ENCODE results near the gene TBC1D1. TPM values are rescaled to one million over a fixed set of nuclear protein-coding genes. Genes with fewer than 3 reads are reported as not detected.

Gene TBC1D1
- polyA plus RNA-seq, 3 donors, result 23.3 to 70.0 (median 31.5) TPM

GRCh38 chr4:38179690-38180377 is 288.9 kb downstream of the TBC1D1 start:
- WGBS (ENCODE audit: insufficient coverage), result 84% methylated on average over 5 of the region's 6 CpGs
- TF ChIP-seq CTCF (IDR thresholded peaks at IDR 0.05), result peak; percentile 96
- H3K27ac ChIP-seq (ENCODE audit: low read depth in 1 of 2, low read length in 2 of 2), result no peak overlapping the region

GRCh38 chr4:38180456-38180855 is 289.6 kb downstream of the TBC1D1 start:
- H3K27ac Mint-ChIP-seq, result no peak overlapping the region
- Histone ChIP-seq H3K9me3 (replicated peaks in 1 of 2; ENCODE audit: control insufficient read depth in 1 of 2, insufficient read depth in 1 of 2, low read length in 2 of 2) (no peaks in the 10 kb centered on the region), H3K4me2 (replicated peaks; ENCODE audit: extremely low read depth, low read length, poor library complexity, severe bottlenecking) (no peak overlapping the region), H3K9ac (ENCODE audit: insufficient read depth, low read length, poor library complexity, severe bottlenecking) (no peak overlapping the region), H4K20me1 (ENCODE audit: insufficient read depth, low read length) (no peaks in the 10 kb centered on the region), H3K36me3 (replicated peaks in 1 of 2; ENCODE audit: control insufficient read depth in 1 of 2, insufficient read depth in 2 of 2, low read length in 2 of 2) (no peaks in the 10 kb centered on the region), H3K4me1 (ENCODE audit: control insufficient read depth in 1 of 2, insufficient read depth in 2 of 2, low read length in 2 of 2) (peaks cover 26 to 27% of the 10 kb centered on the region in 2 donors), H3K79me2 (ENCODE audit: insufficient read depth, low read length) (no peaks in the 10 kb centered on the region), H3K4me3 (replicated peaks in 1 of 3; ENCODE audit: low read depth in 2 of 3, low read length in 3 of 3) (no peak overlapping the region), H3K27ac (ENCODE audit: low read depth in 1 of 2, low read length in 2 of 2) (no peak overlapping the region), H3K27me3 (ENCODE audit: control insufficient read depth in 2 of 2, insufficient read depth in 2 of 2, low read length in 2 of 2) (no peaks in the 10 kb centered on the region), H2AFZ (ENCODE audit: insufficient read depth, low read depth, low read length, poor library complexity, severe bottlenecking) (no peak overlapping the region)
- peaks cover 0 to 2% (median 2%) of the 10 kb centered on the region in 3 donors for H3K27me3 Mint-ChIP-seq (ENCODE audit: low read depth in 3 of 3)
- peaks cover 0 to 1% of the 10 kb centered on the region in 2 donors for H3K36me3 Mint-ChIP-seq
- H3K9me3 Mint-ChIP-seq, result peaks cover 0 to 9% (median 6%) of the 10 kb centered on the region in 7 donors
- no peak for DNase-seq
- no peak overlapping the region for H3K4me3 Mint-ChIP-seq
- 63% methylated on average over 1 of the region's 2 CpGs for WGBS (ENCODE audit: insufficient coverage)
- intact Hi-C loops (cut with micrococcal nuclease), result loop anchor here (2.0 to 10.0 kb wide), 3 partner anchors 134 to 552 kb away; no protein-coding TSS in a partner anchor
- peaks cover 28% of the 10 kb centered on the region for H3K4me1 Mint-ChIP-seq
- no peak for TF ChIP-seq CTCF (IDR thresholded peaks at IDR 0.05)

More at GRCh38 chr4:38179690-38180377, 288.9 kb downstream of the TBC1D1 start:
- no peak overlapping the region for H2AFZ ChIP-seq (ENCODE audit: insufficient read depth, low read depth, low read length, poor library complexity, severe bottlenecking)
- H3K27me3 ChIP-seq (ENCODE audit: control insufficient read depth in 2 of 2, insufficient read depth in 2 of 2, low read length in 2 of 2), result no peaks in the 10 kb centered on the region
- Mint-ChIP-seq H3K27ac (peak overlapping the region in 2 of 7 donors; percentile 24 to 56), H3K9me3 (peaks cover 0 to 12% (median 6%) of the 10 kb centered on the region in 7 donors), H3K4me1 (peaks cover 34% of the 10 kb centered on the region), H3K36me3 (peaks cover 0 to 4% of the 10 kb centered on the region in 2 donors), H3K4me3 (no peak overlapping the region), H3K27me3 (ENCODE audit: low read depth in 3 of 3) (peaks cover 0 to 2% (median 2%) of the 10 kb centered on the region in 3 donors)
- peak; percentile 61 to 74 (median 65) for DNase-seq
- H3K79me2 ChIP-seq (ENCODE audit: insufficient read depth, low read length), result no peaks in the 10 kb centered on the region
- H4K20me1 ChIP-seq (ENCODE audit: insufficient read depth, low read length), result no peaks in the 10 kb centered on the region
- H3K36me3 ChIP-seq (replicated peaks in 1 of 2; ENCODE audit: control insufficient read depth in 1 of 2, insufficient read depth in 2 of 2, low read length in 2 of 2), result no peaks in the 10 kb centered on the region
- H3K9me3 ChIP-seq (replicated peaks in 1 of 2; ENCODE audit: control insufficient read depth in 1 of 2, insufficient read depth in 1 of 2, low read length in 2 of 2), result no peaks in the 10 kb centered on the region
- intact Hi-C loops (cut with micrococcal nuclease), result loop anchor here (2.0 to 10.0 kb wide), 7 partner anchors 118 to 682 kb away; no protein-coding TSS in a partner anchor
- H3K4me1 ChIP-seq (ENCODE audit: control insufficient read depth in 1 of 2, insufficient read depth in 2 of 2, low read length in 2 of 2), result peaks cover 33% of the 10 kb centered on the region in 2 donors
- no peak overlapping the region for H3K9ac ChIP-seq (ENCODE audit: insufficient read depth, low read length, poor library complexity, severe bottlenecking)
- no peak overlapping the region for H3K4me3 ChIP-seq (replicated peaks in 1 of 3; ENCODE audit: low read depth in 2 of 3, low read length in 3 of 3)
- H3K4me2 ChIP-seq (replicated peaks; ENCODE audit: extremely low read depth, low read length, poor library complexity, severe bottlenecking), result no peak overlapping the region

Data from CD14-positive monocyte (primary cell).